Epithelial cell of esophagus (primary cell): ENCODE measurements around the gene LIPA.

ENCODE experiments used
- DNase-seq: peaks from one replicate; pipeline ENCODE4 v3.0.0; 2010; ENCODE audit warnings: low read depth
- H3K4me3 ChIP-seq: 2 replicates; pipeline ENCODE4 v1.5.1; 2011; ENCODE audit warnings: mild to moderate bottlenecking, low read length, control low read depth
- CTCF ChIP-seq: IDR thresholded peaks from 2 replicates; pipeline ENCODE4 v1.5.1; 2011; ENCODE audit warnings: low read depth, mild to moderate bottlenecking, low read length, control low read depth, inconsistent platforms; ENCODE audit not compliant: insufficient read depth; ENCODE audit errors: missing control alignments

Gene LIPA

GRCh38 chr10:89270153-89270483 lies 18.5 kb upstream of the LIPA start:
- DNase-seq: no peak
- TF ChIP-seq CTCF: no peak
- H3K4me3 ChIP-seq: no peak overlapping the region

- no peak for TF ChIP-seq CTCF
- no peak overlapping the region for H3K4me3 ChIP-seq
- DNase-seq: no peak
These were observed 18.0 kb upstream of the LIPA start for GRCh38 chr10:89269433-89270152.

- H3K4me3 ChIP-seq: no peak overlapping the region
- TF ChIP-seq CTCF: no peak
- no peak for DNase-seq
These were observed 15.3 kb upstream of the LIPA start for GRCh38 chr10:89266721-89267453.

GRCh38 chr10:89263531-89263930 lies 12.0 kb upstream of the LIPA start:
- TF ChIP-seq CTCF: no peak
- no peak for DNase-seq

GRCh38 chr10:89263091-89263490 lies 11.5 kb upstream of the LIPA start:
- no peak for DNase-seq
- no peak overlapping the region for H3K4me3 ChIP-seq
- TF ChIP-seq CTCF: no peak

More at GRCh38 chr10:89263531-89263930, 12.0 kb upstream of the LIPA start:
- H3K4me3 ChIP-seq: no peak overlapping the region

- peak; percentile 50 for DNase-seq
- TF ChIP-seq CTCF: no peak
- H3K4me3 ChIP-seq: no peak overlapping the region
These were observed 10.8 kb upstream of the LIPA start for GRCh38 chr10:89262086-89263051.
